GM06990 (cell line): Measurements from ENCODE around the gene IGFBP5.

Experiments used
- DNase-seq: peaks from one replicate; pipeline ENCODE4 v3.0.0-alpha.2; 2011; ENCODE audit not compliant: insufficient read length; ENCODE audit errors: extremely low read depth
- H3K27me3 ChIP-seq: replicated peaks from 2 replicates; pipeline ENCODE4 v1.6.0; 2011; ENCODE audit warnings: low read length; ENCODE audit not compliant: control insufficient read depth, insufficient read depth
- H3K36me3 ChIP-seq: 2 replicates; pipeline ENCODE4 v1.5.1; 2011; ENCODE audit warnings: low read length; ENCODE audit not compliant: control insufficient read depth, insufficient read depth
- H3K4me3 ChIP-seq: replicated peaks from 2 replicates; pipeline ENCODE4 v1.5.1; 2011; ENCODE audit warnings: low read depth, mild to moderate bottlenecking, control low read depth, low read length
- CTCF ChIP-seq: IDR thresholded peaks from 2 replicates; pipeline ENCODE4 v1.5.1; 2011; ENCODE audit warnings: low read length, control low read depth, mild to moderate bottlenecking, inconsistent platforms; ENCODE audit not compliant: insufficient read depth, poor library complexity, severe bottlenecking

IGFBP5 gene

DNA sequence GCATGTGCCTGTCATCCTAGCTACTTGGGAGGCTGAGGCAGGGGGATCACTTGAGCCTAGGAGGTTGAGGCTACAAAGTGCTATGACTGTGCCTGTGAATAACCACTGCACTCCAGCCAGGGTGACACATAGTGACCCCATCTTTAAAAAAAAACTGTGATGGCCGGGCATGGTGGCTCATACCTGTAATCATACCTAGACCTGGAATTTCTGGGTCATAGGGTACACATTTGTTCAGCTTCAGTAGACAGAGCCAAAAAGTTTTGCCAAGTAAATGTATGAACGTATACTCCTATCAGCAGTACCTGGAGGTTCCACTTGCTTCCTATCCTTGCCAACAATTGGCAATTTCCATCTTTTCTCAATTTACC lies 68.5 kb downstream of the IGFBP5 start:
- Histone ChIP-seq H3K27me3 (peaks cover 2% of the 10 kb centered on the region), H3K36me3 (no peaks in the 10 kb centered on the region), H3K4me3 (no peak overlapping the region)
- DNase-seq: no peak
- TF ChIP-seq CTCF: no peak

- no peak for TF ChIP-seq CTCF
- Histone ChIP-seq H3K27me3 (peaks cover 2% of the 10 kb centered on the region), H3K36me3 (no peaks in the 10 kb centered on the region), H3K4me3 (no peak overlapping the region)
- DNase-seq: no peak
Observed at GRCh38 chr2:216626168-216626874, 69.0 kb downstream of the IGFBP5 start.

- DNase-seq: no peak
- Histone ChIP-seq H3K36me3 (no peaks in the 10 kb centered on the region), H3K27me3 (peaks cover 2% of the 10 kb centered on the region), H3K4me3 (no peak overlapping the region)
- TF ChIP-seq CTCF: no peak
Observed at GRCh38 chr2:216624251-216624650, 71.1 kb downstream of the IGFBP5 start.

GRCh38 chr2:216622526-216622925 lies 72.8 kb downstream of the IGFBP5 start:
- no peak for DNase-seq

More at GRCh38 chr2:216622526-216622925, 72.8 kb downstream of the IGFBP5 start:
- H3K27me3 ChIP-seq: peaks cover 2% of the 10 kb centered on the region
- no peak for TF ChIP-seq CTCF
- no peaks in the 10 kb centered on the region for H3K36me3 ChIP-seq
- H3K4me3 ChIP-seq: no peak overlapping the region
